ENCODE data around the gene IPO13. TPM values are rescaled to one million over a fixed set of nuclear protein-coding genes. Genes with fewer than 3 reads are reported as not detected.
A peak's percentile ranks its signal among the peaks of the same experiment; 100 is the strongest.

IPO13 gene
- total and polyA plus RNA-seq, 10 of the 15 experiments (the other 5 are each of a cell fraction or from before 2014, with no cell fraction given), result 7.1 to 26.6 (median 15.9) TPM

DNA sequence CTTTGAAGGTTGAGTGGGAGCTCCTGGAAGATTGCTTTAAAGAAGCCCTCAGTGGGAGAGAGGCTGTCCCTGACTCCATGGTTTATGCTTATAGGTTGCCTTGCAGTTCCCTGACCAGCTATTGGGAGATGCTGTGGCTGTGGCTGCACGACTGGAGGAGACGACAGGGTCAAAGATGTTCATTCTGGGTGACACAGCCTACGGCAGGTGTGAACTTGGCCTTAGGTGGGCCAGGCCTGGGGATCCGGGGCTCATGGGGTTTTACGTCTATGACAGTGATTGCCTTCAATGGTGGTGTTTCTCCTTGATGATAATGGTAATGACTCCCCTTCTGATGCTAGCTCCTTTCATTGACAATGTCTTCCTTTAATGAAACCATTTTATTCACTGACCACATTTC lies 23.8 kb downstream of the IPO13 start:
- RAD21 ChIA-PET (ENCODE audit: unreplicated experiment), result interaction anchor here (2.6 kb wide), 1 partner anchor 207 kb away, joined by 6 read pairs; no protein-coding TSS in a partner anchor
- SMC1A ChIA-PET (ENCODE audit: uncharacterized antibody, unreplicated experiment), result no interaction called here
- Histone ChIP-seq H3K36me3 (ENCODE audit: control insufficient read depth in 2 of 2, insufficient read depth in 2 of 2, low read length in 1 of 2) (peaks cover 8 to 11% of the 10 kb centered on the region in 2 experiments; a peak in 3 of 4 replicates), H3K4me2 (ENCODE audit: control insufficient read depth, insufficient read depth) (peak overlapping the region; percentile 93), H3K27ac (ENCODE audit: control insufficient read depth, insufficient read depth) (peak overlapping the region; percentile 60), H4K20me1 (ENCODE audit: control insufficient read depth, insufficient read depth) (no peaks in the 10 kb centered on the region), H3K9ac (ENCODE audit: control insufficient read depth, insufficient read depth, low read length) (peak overlapping the region; percentile 89), H3K4me1 (ENCODE audit: control insufficient read depth, insufficient read depth, low read length) (peaks cover 18% of the 10 kb centered on the region), H3K79me2 (ENCODE audit: control insufficient read depth, insufficient read depth, low read length) (peaks cover 24% of the 10 kb centered on the region), H3K4me3 (peak overlapping the region; percentile 98), H3K9me3 (replicated peaks; ENCODE audit: control insufficient read depth, insufficient read depth, low read length) (no peaks in the 10 kb centered on the region), H3K27me3 (replicated peaks in 1 of 2; ENCODE audit: control insufficient read depth in 2 of 2, insufficient read depth in 2 of 2, low read length in 1 of 2) (no peaks in the 10 kb centered on the region), H2AFZ (ENCODE audit: control insufficient read depth, low read depth, low read length) (no peak overlapping the region; the same call in 1 of the 2 replicates)
- WGBS (ENCODE audit: insufficient coverage, insufficient replicate concordance, low lambda C conversion rate, missing lambda C conversion rate), result 15% methylated on average over 5 of the region's 5 CpGs
- CTCF ChIA-PET, result interaction anchor here (0.9 to 2.0 kb wide), 4 partner anchors 23 to 66 kb away, joined by 3 to 6 read pairs (median 4); no protein-coding TSS in a partner anchor
- POLR2A ChIA-PET, result interaction anchor here (1.0 kb wide), 1 partner anchor 23 kb away, joined by 3 read pairs; the partner anchor contains the start of gene IPO13
- no TSS peak for BruUV-seq (replicated peaks)
- intact Hi-C loops (cut with micrococcal nuclease; ENCODE audit: unreplicated experiment) (no loop called here), in situ Hi-C loops (cut with MboI) (no loop called here)
- ATAC-seq, result no peak
- no peak for DNase-seq (ENCODE audit: low read depth, low spot score)
- no peak for FAIRE-seq
- TF ChIP-seq EED (IDR thresholded peaks at IDR 0.05; ENCODE audit: low read depth) (no peak), HDAC2 (IDR thresholded peaks at IDR 0.05) (no peak), CBX3 (IDR thresholded peaks at IDR 0.05; ENCODE audit: borderline replicate concordance, low read depth) (no peak), ATF7 (IDR thresholded peaks at IDR 0.05; ENCODE audit: low read depth) (no peak), KDM1A (IDR thresholded peaks at IDR 0.05; ENCODE audit: borderline replicate concordance) (no peak), BHLHE40 (IDR thresholded peaks at IDR 0.05; ENCODE audit: borderline replicate concordance in 1 of 2, low read depth in 2 of 2, low read length in 1 of 2) (no peak), MTA2 (IDR thresholded peaks at IDR 0.05; ENCODE audit: low read depth) (no peak), GATAD2B (conservative IDR thresholded peaks at IDR 0.05; ENCODE audit: low read depth) (no peak), IRF4 (IDR thresholded peaks at IDR 0.05; ENCODE audit: low read depth, low read length) (no peak), SMAD5 (IDR thresholded peaks at IDR 0.05; ENCODE audit: low read depth) (no peak), RUNX3 (IDR thresholded peaks at IDR 0.05; ENCODE audit: low read length) (no peak), SREBF1 (IDR thresholded peaks at IDR 0.05; ENCODE audit: low read length) (no peak), TBL1XR1 (IDR thresholded peaks at IDR 0.05; ENCODE audit: low read depth, low read length) (no peak), FOXM1 (IDR thresholded peaks at IDR 0.05; ENCODE audit: low read depth, low read length) (no peak), KLF5 (IDR thresholded peaks at IDR 0.05; ENCODE audit: partially characterized antibody) (no peak)
- TF ChIP-seq, protein P1, sequence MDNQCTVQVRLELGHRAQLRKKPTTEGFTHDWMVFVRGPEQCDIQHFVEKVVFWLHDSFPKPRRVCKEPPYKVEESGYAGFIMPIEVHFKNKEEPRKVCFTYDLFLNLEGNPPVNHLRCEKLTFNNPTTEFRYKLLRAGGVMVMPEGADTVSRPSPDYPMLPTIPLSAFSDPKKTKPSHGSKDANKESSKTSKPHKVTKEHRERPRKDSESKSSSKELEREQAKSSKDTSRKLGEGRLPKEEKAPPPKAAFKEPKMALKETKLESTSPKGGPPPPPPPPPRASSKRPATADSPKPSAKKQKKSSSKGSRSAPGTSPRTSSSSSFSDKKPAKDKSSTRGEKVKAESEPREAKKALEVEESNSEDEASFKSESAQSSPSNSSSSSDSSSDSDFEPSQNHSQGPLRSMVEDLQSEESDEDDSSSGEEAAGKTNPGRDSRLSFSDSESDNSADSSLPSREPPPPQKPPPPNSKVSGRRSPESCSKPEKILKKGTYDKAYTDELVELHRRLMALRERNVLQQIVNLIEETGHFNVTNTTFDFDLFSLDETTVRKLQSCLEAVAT (IDR thresholded peaks at IDR 0.05), result no peak

All from GM12878 (cell line).